Spleen (tissue), 11 donors: ENCODE data around the gene BLCAP. TPM values are rescaled to one million over a fixed set of nuclear protein-coding genes. Genes with fewer than 3 reads are reported as not detected.

Experiments used
- DNase-seq: peaks from one replicate; pipeline ENCODE4 v3.0.0-alpha.2; 2020
- H3K27ac ChIP-seq, 8 donors: fragments of 200-600 bp; sonication (generic) in 7 of 8; 1 replicate in 4 of 8; 2 replicates in 4 of 8; pipeline versions ENCODE4 v1.5.0 to v1.8.0; 2016 to 2021; ENCODE audit warnings: inconsistent platforms in 4 of 8, mild to moderate bottlenecking in 4 of 8, moderate library complexity in 1 of 8
- H3K27me3 ChIP-seq, 7 donors: fragments of 200-600 bp; sonication (generic) in 6 of 7; replicated peaks in 1 of 7; 1 replicate in 4 of 7; 2 replicates in 3 of 7; pipeline versions ENCODE4 v1.5.0 to v1.8.0; 2016 to 2021; ENCODE audit warnings: inconsistent platforms in 3 of 7, mild to moderate bottlenecking in 1 of 7
- H3K36me3 ChIP-seq, 6 donors: fragments of 200-600 bp; sonication (generic) in 5 of 6; 1 replicate in 4 of 6; 2 replicates in 2 of 6; pipeline versions ENCODE4 v1.5.0 to v1.8.0; 2016 to 2021; ENCODE audit warnings: inconsistent platforms in 2 of 6
- H3K4me1 ChIP-seq, 6 donors: fragments of 200-600 bp; sonication (generic) in 5 of 6; 1 replicate in 3 of 6; 2 replicates in 3 of 6; pipeline versions ENCODE4 v1.5.0 to v1.8.0; 2016 to 2021; ENCODE audit warnings: inconsistent platforms in 3 of 6
- H3K4me3 ChIP-seq, 8 donors: fragments of 200-600 bp; sonication (generic) in 7 of 8; 1 replicate in 4 of 8; 2 replicates in 4 of 8; pipeline versions ENCODE4 v1.5.0 to v1.8.0; 2016 to 2021; ENCODE audit warnings: inconsistent platforms in 4 of 8, mild to moderate bottlenecking in 4 of 8, moderate library complexity in 2 of 8
- H3K9me3 ChIP-seq, 8 donors: fragments of 200-600 bp; sonication (generic) in 7 of 8; 1 replicate in 4 of 8; 2 replicates in 4 of 8; pipeline versions ENCODE4 v1.5.0 to v1.8.0; 2016 to 2021; ENCODE audit warnings: inconsistent platforms in 4 of 8
- CTCF ChIP-seq, 11 experiments: fragments of 200-600 bp in 7 of 11; fragments of 450-650 bp in 4 of 11; sonication (generic) in 4 of 11; IDR thresholded peaks in 8 of 11; conservative IDR thresholded peaks in 3 of 11; 1 replicate in 7 of 11; 2 replicates in 4 of 11; pipeline versions ENCODE4 v1.4.0 to v1.8.0; 2016 to 2021; ENCODE audit warnings: antibody characterized with exemption in 11 of 11, inconsistent platforms in 4 of 11, mild to moderate bottlenecking in 1 of 11
- POLR2A ChIP-seq, 3 donors: fragments of 450-650 bp; IDR thresholded peaks; one replicate each; pipeline ENCODE4 v1.5.1; 2017; ENCODE audit warnings: antibody characterized with exemption in 3 of 3, mild to moderate bottlenecking in 1 of 3
- POLR2AphosphoS5 ChIP-seq, 3 donors: sonication (generic); formaldehyde crosslinking; IDR thresholded peaks; one replicate each; pipeline ENCODE4 v1.5.1; 2017; ENCODE audit warnings: antibody characterized with exemption in 3 of 3
- WGBS, 5 donors: extraction: QIAGEN DNeasy Blood & Tissue Kit in 3 of 5; methylation state at CpG; one replicate each; pipeline versions ENCODE4 v1.1.5 to v1.1.7; 2013 to 2018; 5-methylcytosine and 5-hydroxymethylcytosine counted together
- intact Hi-C: fragments of 100-400 bp; cut with DNase I; formaldehyde crosslinking; loops from one replicate; pipeline ENCODE4 v1.15.0; 2023; ENCODE audit warnings: low total_unique reads
- polyA plus RNA-seq, 3 donors: library from polyadenylated mRNA; stranded (reverse); fragments of 200-250 nt; gene quantifications; one replicate each; pipeline ENCODE4 v1.2.1, GENCODE V29; 2013
- total RNA-seq, 7 donors: library from RNA; depleted of rRNA in 3 of 7; stranded (reverse); fragments of >200 nt in 3 of 7; fragmentation: NEBNext Ultra II Directional in 4 of 7; extraction: Animal tissue kit (Norgen Biotek cat#: 25700) in 4 of 7; gene quantifications; one replicate each; pipeline versions ENCODE4 v1.1.0 to v1.2.1, GENCODE V29; 2016 to 2021
- donor health status: healthy with polysubstance abuse.
- donor health status: DM: no; HTN: no; CAD: no; lungs with moderate emphysema.
- donor health status: DM: no; HTN: no; CAD: no.
- donor health status: Bipolar disorder and iron deficiency.
- donor health status: healthy.
- donor health status: DM: no; HTN: no; CAD: no.
- donor health status: DM: yes; HTN: yes; CAD: no.

The BLCAP gene
- total and polyA plus RNA-seq, 10 donors = 56.8 to 94.7 (median 67.3) TPM

GRCh38 chr20:37502654-37503053 is 25.0 kb downstream of the BLCAP start:
- H3K36me3 ChIP-seq = peaks cover 0 to 24% (median 0%) of the 10 kb centered on the region in 6 donors
- H3K27me3 ChIP-seq = no peaks in the 10 kb centered on the region
- H3K27ac ChIP-seq = no peak overlapping the region
- peaks cover 0 to 7% (median 0%) of the 10 kb centered on the region in 6 donors for H3K4me1 ChIP-seq
- 93 to 100% (median 95%) methylated on average over 2 of the region's 2 CpGs for WGBS, 5 donors
- DNase-seq = no peak
- TF ChIP-seq POLR2AphosphoS5 (IDR thresholded peaks at IDR 0.05) (no peak), POLR2A (IDR thresholded peaks at IDR 0.05) (no peak), CTCF (IDR thresholded peaks at IDR 0.05 in 8 of 11, conservative IDR thresholded peaks at IDR 0.05 in 3 of 11) (no peak)
- intact Hi-C loops = no loop called here
- H3K4me3 ChIP-seq = no peak overlapping the region
- H3K9me3 ChIP-seq = no peaks in the 10 kb centered on the region

GRCh38 chr20:37501940-37502339 is 25.7 kb downstream of the BLCAP start:
- Histone ChIP-seq H3K27ac (no peak overlapping the region), H3K27me3 (no peaks in the 10 kb centered on the region), H3K36me3 (peaks cover 0 to 24% (median 0%) of the 10 kb centered on the region in 6 donors), H3K4me3 (no peak overlapping the region), H3K4me1 (peaks cover 0 to under 1% (median 0%) of the 10 kb centered on the region in 6 donors), H3K9me3 (no peaks in the 10 kb centered on the region)
- DNase-seq = no peak
- TF ChIP-seq POLR2A (IDR thresholded peaks at IDR 0.05) = no peak
- TF ChIP-seq POLR2AphosphoS5 (IDR thresholded peaks at IDR 0.05) = no peak
- no peak for TF ChIP-seq CTCF (IDR thresholded peaks at IDR 0.05 in 8 of 11, conservative IDR thresholded peaks at IDR 0.05 in 3 of 11)
- WGBS, 5 donors = 84 to 93% (median 92%) methylated on average over 7 of the region's 7 CpGs
- intact Hi-C loops = no loop called here

- H3K4me1 ChIP-seq = no peaks in the 10 kb centered on the region
- H3K27ac ChIP-seq = no peak overlapping the region
- TF ChIP-seq POLR2AphosphoS5 (IDR thresholded peaks at IDR 0.05) (no peak), CTCF (IDR thresholded peaks at IDR 0.05 in 8 of 11, conservative IDR thresholded peaks at IDR 0.05 in 3 of 11) (no peak), POLR2A (IDR thresholded peaks at IDR 0.05) (no peak)
- H3K27me3 ChIP-seq = no peaks in the 10 kb centered on the region
- DNase-seq = no peak
- no peaks in the 10 kb centered on the region for H3K9me3 ChIP-seq
- H3K36me3 ChIP-seq = peaks cover 0 to 30% (median under 1%) of the 10 kb centered on the region in 6 donors
- intact Hi-C loops = no loop called here
- no peak overlapping the region for H3K4me3 ChIP-seq
- WGBS, 5 donors = 96 to 99% (median 97%) methylated on average over 7 of the region's 7 CpGs
Measured at GRCh38 chr20:37500311-37500710, 27.4 kb downstream of the BLCAP start.

GRCh38 chr20:37498066-37498665 is 29.5 kb downstream of the BLCAP start:
- no peak for DNase-seq
- intact Hi-C loops = no loop called here

More at GRCh38 chr20:37498066-37498665, 29.5 kb downstream of the BLCAP start:
- no peaks in the 10 kb centered on the region for H3K4me1 ChIP-seq
- TF ChIP-seq POLR2AphosphoS5 (IDR thresholded peaks at IDR 0.05) (no peak), POLR2A (IDR thresholded peaks at IDR 0.05) (no peak), CTCF (IDR thresholded peaks at IDR 0.05 in 8 of 11, conservative IDR thresholded peaks at IDR 0.05 in 3 of 11) (no peak)
- peaks cover 0 to 49% (median 2%) of the 10 kb centered on the region in 6 donors for H3K36me3 ChIP-seq
- H3K4me3 ChIP-seq = no peak overlapping the region
- H3K9me3 ChIP-seq = no peaks in the 10 kb centered on the region
- H3K27me3 ChIP-seq = no peaks in the 10 kb centered on the region
- no peak overlapping the region for H3K27ac ChIP-seq
- 91 to 97% (median 96%) methylated on average over 2 of the region's 2 CpGs for WGBS, 5 donors
